HCT116 (cell line): ENCODE measurements around the gene MAN2A2. TPM values are rescaled to one million over a fixed set of nuclear protein-coding genes. Genes with fewer than 3 reads are reported as not detected.

Source experiments
- ATAC-seq: fragments of 200-7000 bp; cut with Tn5 transposase; 2 replicates; pipeline ENCODE4 v1.9.1; 2020; ENCODE audit warnings: mild to moderate bottlenecking, moderate library complexity
- BruUV-seq: library from RNA; stranded (reverse); fragments of 400-500 nt; replicated peaks from 2 replicates; lab custom pipeline; 2021; lab: Mats Ljungman, UMichigan
- CTCF ChIA-PET: fragments of 300-600 bp; sonication (Branson Sonifier 250); formaldehyde crosslinking; loops from one replicate; lab custom pipeline; 2021; ENCODE audit warnings: antibody characterized with exemption; lab: Charles Lee
- POLR2A ChIA-PET: fragments of 300-600, 350-600 bp; sonication (Branson Sonifier 250); formaldehyde crosslinking; loops from one replicate; lab custom pipeline; 2021; ENCODE audit warnings: antibody characterized with exemption; lab: Charles Lee
- RAD21 ChIA-PET, 2 experiments: fragments of 300-600 bp; sonication (Branson Sonifier 250); formaldehyde crosslinking; loops; one replicate each; lab custom pipeline; 2023; ENCODE audit warnings: low total read pairs in 2 of 2; ENCODE audit not compliant: uncharacterized antibody in 2 of 2, unreplicated experiment in 2 of 2, low non-redundant PET in 1 of 2; lab: Charles Lee
- DNase-seq: peaks from one replicate; pipeline ENCODE4 v3.0.0-alpha.2; 2010; ENCODE audit warnings: low read depth, low spot score
- H2AFZ ChIP-seq: fragments of 200-600 bp; shearing (Covaris generic), sonication (generic); 2 replicates; pipeline ENCODE4 v1.6.1; 2017; ENCODE audit warnings: low read depth, mixed run types, mixed read lengths, antibody characterized with exemption, low read length; ENCODE audit not compliant: poor library complexity, severe bottlenecking
- H3K27ac ChIP-seq: 2 replicates; pipeline ENCODE4 v1.5.1; 2012; ENCODE audit warnings: low read depth, low read length
- H3K27me3 ChIP-seq: fragments of 200-600 bp; sonication (generic); 2 replicates; pipeline ENCODE4 v1.6.1; 2016; ENCODE audit warnings: mixed run types, low read length, mixed read lengths; ENCODE audit not compliant: insufficient read depth
- H3K36me3 ChIP-seq, 2 experiments: fragments of 200-500 bp in 1 of 2; fragments of 200-600 bp in 1 of 2; sonication (Bioruptor generic) in 1 of 2; sonication (generic) in 1 of 2; 2 replicates each; pipeline versions ENCODE4 v1.5.1 to v1.6.1; 2014 to 2016; ENCODE audit warnings: low read length in 2 of 2, inconsistent platforms in 1 of 2, mixed read lengths in 1 of 2, mixed run types in 1 of 2; ENCODE audit not compliant: insufficient read depth in 2 of 2, control insufficient read depth in 1 of 2
- H3K4me1 ChIP-seq, 2 experiments: fragments of 200-600 bp in 1 of 2; sonication (generic) in 1 of 2; 2 replicates each; pipeline versions ENCODE4 v1.5.1 to v1.6.1; 2012 to 2017; ENCODE audit warnings: low read length in 2 of 2, inconsistent platforms in 1 of 2, mild to moderate bottlenecking in 1 of 2, mixed read lengths in 1 of 2, mixed run types in 1 of 2, moderate library complexity in 1 of 2; ENCODE audit not compliant: insufficient read depth in 2 of 2, control insufficient read depth in 1 of 2
- H3K4me2 ChIP-seq: fragments of 200-600 bp; sonication (generic); 2 replicates; pipeline ENCODE4 v1.6.1; 2017; ENCODE audit warnings: mixed run types, low read length, mixed read lengths
- H3K4me3 ChIP-seq, 2 experiments: fragments of 200-600 bp in 1 of 2; sonication (generic) in 1 of 2; replicated peaks in 1 of 2; 2 replicates each; pipeline ENCODE4 v1.5.1; 2011 to 2016; ENCODE audit warnings: low read length in 2 of 2, control low read depth in 1 of 2, low read depth in 1 of 2, mild to moderate bottlenecking in 1 of 2, mixed read lengths in 1 of 2, mixed run types in 1 of 2
- H3K79me2 ChIP-seq: fragments of 200-600 bp; sonication (generic); 2 replicates; pipeline ENCODE4 v1.6.1; 2017; ENCODE audit warnings: mild to moderate bottlenecking, mixed run types, low read length, moderate library complexity, mixed read lengths; ENCODE audit not compliant: insufficient read depth
- H3K9ac ChIP-seq: fragments of 200-600 bp; sonication (generic); 2 replicates; pipeline ENCODE4 v1.6.1; 2016; ENCODE audit warnings: low read length, mixed read lengths
- H3K9me2 ChIP-seq: fragments of 200-600 bp; sonication (generic), shearing (Covaris generic); 2 replicates; pipeline ENCODE4 v1.6.1; 2017; ENCODE audit warnings: mixed run types, mild to moderate bottlenecking, moderate library complexity; ENCODE audit not compliant: insufficient read depth
- H3K9me3 ChIP-seq, 2 experiments: fragments of 200-500 bp in 1 of 2; fragments of 200-600 bp in 1 of 2; sonication (Bioruptor generic) in 1 of 2; sonication (generic) in 1 of 2; 2 replicates each; pipeline ENCODE4 v1.6.1; 2014 to 2017; ENCODE audit warnings: low read length in 2 of 2, mixed read lengths in 2 of 2, inconsistent platforms in 1 of 2, low read depth in 1 of 2, mild to moderate bottlenecking in 1 of 2, mixed run types in 1 of 2, moderate library complexity in 1 of 2; ENCODE audit not compliant: control insufficient read depth in 1 of 2, insufficient read depth in 1 of 2
- H4K20me1 ChIP-seq: fragments of 200-600 bp; sonication (generic), shearing (Covaris generic); 2 replicates; pipeline ENCODE4 v1.6.1; 2017; ENCODE audit warnings: mixed run types, mild to moderate bottlenecking, moderate library complexity; ENCODE audit not compliant: insufficient read depth
- ATF3 ChIP-seq: IDR thresholded peaks from 2 replicates; pipeline ENCODE4 v1.6.1; 2012
- CTCF ChIP-seq, 3 experiments: fragments of 200-600 bp in 1 of 3; sonication (generic) in 1 of 3; IDR thresholded peaks in 2 of 3; conservative IDR thresholded peaks in 1 of 3; 2 replicates each; pipeline ENCODE4 v1.5.1; 2012 to 2017; ENCODE audit warnings: low read depth in 2 of 3, low read length in 2 of 3, antibody characterized with exemption in 1 of 3, borderline replicate concordance in 1 of 3, control low read depth in 1 of 3, mild to moderate bottlenecking in 1 of 3, mixed read lengths in 1 of 3, mixed run types in 1 of 3, moderate library complexity in 1 of 3; ENCODE audit not compliant: insufficient read depth in 1 of 3
- ELF1 ChIP-seq: IDR thresholded peaks from 2 replicates; pipeline ENCODE4 v1.6.1; 2012; ENCODE audit warnings: low read depth, borderline replicate concordance
- EZH2 ChIP-seq: fragments of 200-600 bp; sonication (generic); IDR thresholded peaks from 2 replicates; pipeline ENCODE4 v1.6.1; 2017; ENCODE audit warnings: antibody characterized with exemption, mixed run types
- FOSL1 ChIP-seq: IDR thresholded peaks from 2 replicates; pipeline ENCODE4 v1.6.1; 2012; ENCODE audit warnings: low read depth
- MAX ChIP-seq: IDR thresholded peaks from 2 replicates; pipeline ENCODE4 v1.6.1; 2012
- POLR2AphosphoS5 ChIP-seq: IDR thresholded peaks from 2 replicates; pipeline ENCODE4 v1.6.1; 2011; ENCODE audit warnings: mild to moderate bottlenecking, low read depth, low read length, moderate library complexity
- SIN3A ChIP-seq: IDR thresholded peaks from 2 replicates; pipeline ENCODE4 v1.6.1; 2012; ENCODE audit warnings: low read depth
- YY1 ChIP-seq: IDR thresholded peaks from 2 replicates; pipeline ENCODE4 v1.6.1; 2011; ENCODE audit warnings: low read length, low read depth, moderate library complexity, mild to moderate bottlenecking; ENCODE audit not compliant: insufficient replicate concordance; ENCODE audit errors: extremely low read depth
- ZBTB33 ChIP-seq: IDR thresholded peaks from 2 replicates; pipeline ENCODE4 v1.6.1; 2011; ENCODE audit warnings: mild to moderate bottlenecking, low read length, moderate library complexity; ENCODE audit not compliant: insufficient replicate concordance; ENCODE audit errors: extremely low read depth
- ZFX ChIP-seq: fragments of 450-650 bp; IDR thresholded peaks from 2 replicates; pipeline ENCODE4 v1.6.1; 2017
- ZNF274 ChIP-seq: fragments of 200-500 bp; sonication (Bioruptor generic); IDR thresholded peaks from 2 replicates; pipeline ENCODE4 v1.6.1; 2014; ENCODE audit warnings: mild to moderate bottlenecking, low read depth, low read length, inconsistent platforms
- intact Hi-C: fragments of 100-400 bp; cut with micrococcal nuclease; formaldehyde crosslinking; loops from 2 replicates; pipeline ENCODE4 v1.10.0; 2022
- total RNA-seq: library from RNA; stranded (reverse); gene quantifications from one replicate; pipeline ENCODE4 v1.2.1, GENCODE V29; 2021; ENCODE audit not compliant: unreplicated experiment

MAN2A2 gene
- total RNA-seq, 1 experiment from 2014 or later, result 44.9 TPM

- TF ChIP-seq YY1, result no peak
- intact Hi-C loops, result no loop called here
- H3K9ac ChIP-seq, result no peak overlapping the region
- DNase-seq, result no peak
- no peak overlapping the region for H3K4me2 ChIP-seq
- no peak overlapping the region for H2AFZ ChIP-seq
- H3K9me2 ChIP-seq, result no peaks in the 10 kb centered on the region
- no peaks in the 10 kb centered on the region for H4K20me1 ChIP-seq
- no TSS peak for BruUV-seq
- H3K27me3 ChIP-seq, result no peaks in the 10 kb centered on the region
- H3K79me2 ChIP-seq, result no peaks in the 10 kb centered on the region
- CTCF ChIA-PET, result no interaction called here
- H3K36me3 ChIP-seq, result peaks cover 0 to 8% of the 10 kb centered on the region in 2 experiments; a peak in 3 of 4 replicates
- no peak overlapping the region for H3K4me3 ChIP-seq
- no peak for ATAC-seq
- H3K9me3 ChIP-seq, result no peaks in the 10 kb centered on the region
- H3K4me1 ChIP-seq, result no peaks in the 10 kb centered on the region
- no peak overlapping the region for H3K27ac ChIP-seq
- POLR2A ChIA-PET, result interaction anchor here (0.6 kb wide), 1 partner anchor 621 kb away, joined by 3 read pairs; no protein-coding TSS in a partner anchor
- RAD21 ChIA-PET, result no interaction called here
Observed at GRCh38 chr15:90911906-90912769, 9.0 kb downstream of the MAN2A2 start.

GRCh38 chr15:90912770-90913075 lies 9.6 kb downstream of the MAN2A2 start:
- no TSS peak for BruUV-seq
- POLR2A ChIA-PET, result interaction anchor here (0.6 kb wide), 1 partner anchor 621 kb away, joined by 3 read pairs; no protein-coding TSS in a partner anchor
- no peak for ATAC-seq
- TF ChIP-seq MAX (no peak), EZH2 (no peak), FOSL1 (no peak), ZFX (no peak), YY1 (no peak), ZNF274 (no peak), ELF1 (no peak), SIN3A (no peak), ATF3 (no peak), CTCF (IDR thresholded peaks at IDR 0.05 in 2 of 3, conservative IDR thresholded peaks at IDR 0.05 in 1 of 3; ENCODE audit: borderline replicate concordance in 1 of 3, insufficient read depth in 1 of 3, low read depth in 2 of 3, low read length in 2 of 3) (no peak), ZBTB33 (no peak), POLR2AphosphoS5 (no peak)

More at GRCh38 chr15:90912770-90913075, 9.6 kb downstream of the MAN2A2 start:
- H4K20me1 ChIP-seq, result no peaks in the 10 kb centered on the region
- no peak overlapping the region for H2AFZ ChIP-seq
- H3K4me1 ChIP-seq, result no peaks in the 10 kb centered on the region
- H3K27me3 ChIP-seq, result no peaks in the 10 kb centered on the region
- H3K4me3 ChIP-seq, result no peak overlapping the region
- ChIA-PET RAD21 (no interaction called here), CTCF (no interaction called here)
- no peak overlapping the region for H3K27ac ChIP-seq
- H3K9me2 ChIP-seq, result no peaks in the 10 kb centered on the region
- H3K9me3 ChIP-seq, result no peaks in the 10 kb centered on the region
- H3K4me2 ChIP-seq, result no peak overlapping the region
- no peak overlapping the region for H3K9ac ChIP-seq
- intact Hi-C loops, result no loop called here
- no peak for DNase-seq
- H3K79me2 ChIP-seq, result no peaks in the 10 kb centered on the region
- H3K36me3 ChIP-seq, result peaks cover 0 to 4% of the 10 kb centered on the region in 2 experiments; a peak in 2 of 4 replicates
